GM19328 (cell line): ENCODE measurements around the gene OR52H1.

Experiments used
- ATAC-seq: cut with Tn5 transposase; IDR thresholded peaks from one replicate; pipeline ENCODE4 v1.9.1; 2021; ENCODE audit warnings: mild to moderate bottlenecking, moderate library complexity; ENCODE audit not compliant: unreplicated experiment

Gene OR52H1

GRCh38 chr11:5534046-5534445 lies 14.3 kb downstream of the OR52H1 start:
- ATAC-seq, result no peak

- no peak for ATAC-seq
Observed at GRCh38 chr11:5531053-5531831, 17.1 kb downstream of the OR52H1 start.

- ATAC-seq, result no peak
Observed at GRCh38 chr11:5528495-5528894, 19.8 kb downstream of the OR52H1 start.

GRCh38 chr11:5527716-5528115 lies 20.6 kb downstream of the OR52H1 start:
- ATAC-seq, result no peak

GRCh38 chr11:5524756-5525155 lies 23.6 kb downstream of the OR52H1 start:
- ATAC-seq, result no peak

- ATAC-seq, result no peak
Observed at GRCh38 chr11:5522308-5522707, 26.0 kb downstream of the OR52H1 start.

- no peak for ATAC-seq
Observed at GRCh38 chr11:5521540-5521939, 26.8 kb downstream of the OR52H1 start.

GRCh38 chr11:5516599-5516998 lies 31.7 kb downstream of the OR52H1 start, which contains the start of gene UBQLNL:
UBQLNL (minus strand) TSS chr11:5516699; CDS start chr11:5516441, 258 bp downstream.
- ATAC-seq, result no peak

GRCh38 chr11:5514841-5515240 lies 33.5 kb downstream of the OR52H1 start:
- no peak for ATAC-seq

GRCh38 chr11:5509803-5510202 lies 38.5 kb downstream of the OR52H1 start, which contains the start of gene UBQLN3:
UBQLN3 (minus strand) TSS chr11:5509957; CDS start chr11:5509558, 399 bp downstream.
- ATAC-seq, result no peak

GRCh38 chr11:5508605-5509004 lies 39.7 kb downstream of the OR52H1 start:
- no peak for ATAC-seq

- ATAC-seq, result no peak
Observed at GRCh38 chr11:5507933-5508305, 40.4 kb downstream of the OR52H1 start.

GRCh38 chr11:5507177-5507932 lies 41.0 kb downstream of the OR52H1 start:
- ATAC-seq, result no peak

GRCh38 chr11:5505363-5506048 lies 42.8 kb downstream of the OR52H1 start:
- no peak for ATAC-seq

- no peak for ATAC-seq
Observed at GRCh38 chr11:5504403-5504921, 43.9 kb downstream of the OR52H1 start.

GRCh38 chr11:5500393-5500801 lies 47.9 kb downstream of the OR52H1 start:
- ATAC-seq, result no peak

- no peak for ATAC-seq
Observed at GRCh38 chr11:5499671-5500070, 48.7 kb downstream of the OR52H1 start.
